ENCODE measurements around the gene APLNR.

DNA sequence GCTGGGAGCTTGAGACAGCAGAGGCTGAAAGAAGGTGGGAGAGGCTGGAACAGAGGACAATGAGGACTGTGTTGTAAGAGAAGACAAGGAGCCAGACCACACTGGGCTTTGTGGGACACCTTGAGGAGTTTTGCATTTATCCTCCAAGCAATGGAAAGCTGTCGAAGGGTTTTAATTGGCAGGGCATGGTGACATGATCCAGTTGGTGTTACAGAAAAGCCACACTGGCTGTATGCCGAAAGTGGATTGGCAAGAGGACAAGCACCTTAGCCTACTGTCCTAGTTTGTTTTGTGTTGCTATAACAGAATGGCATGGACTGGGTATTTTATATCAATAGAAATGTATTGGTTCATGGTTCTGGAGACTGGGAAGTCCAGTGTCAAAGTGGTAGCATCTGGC is 14.0 kb upstream of the APLNR start:
- no peak for TF ChIP-seq EZH2 (IDR thresholded peaks at IDR 0.05; ENCODE audit: borderline replicate concordance, low read depth, low read length, severe bottlenecking)
- TF ChIP-seq, protein P1, sequence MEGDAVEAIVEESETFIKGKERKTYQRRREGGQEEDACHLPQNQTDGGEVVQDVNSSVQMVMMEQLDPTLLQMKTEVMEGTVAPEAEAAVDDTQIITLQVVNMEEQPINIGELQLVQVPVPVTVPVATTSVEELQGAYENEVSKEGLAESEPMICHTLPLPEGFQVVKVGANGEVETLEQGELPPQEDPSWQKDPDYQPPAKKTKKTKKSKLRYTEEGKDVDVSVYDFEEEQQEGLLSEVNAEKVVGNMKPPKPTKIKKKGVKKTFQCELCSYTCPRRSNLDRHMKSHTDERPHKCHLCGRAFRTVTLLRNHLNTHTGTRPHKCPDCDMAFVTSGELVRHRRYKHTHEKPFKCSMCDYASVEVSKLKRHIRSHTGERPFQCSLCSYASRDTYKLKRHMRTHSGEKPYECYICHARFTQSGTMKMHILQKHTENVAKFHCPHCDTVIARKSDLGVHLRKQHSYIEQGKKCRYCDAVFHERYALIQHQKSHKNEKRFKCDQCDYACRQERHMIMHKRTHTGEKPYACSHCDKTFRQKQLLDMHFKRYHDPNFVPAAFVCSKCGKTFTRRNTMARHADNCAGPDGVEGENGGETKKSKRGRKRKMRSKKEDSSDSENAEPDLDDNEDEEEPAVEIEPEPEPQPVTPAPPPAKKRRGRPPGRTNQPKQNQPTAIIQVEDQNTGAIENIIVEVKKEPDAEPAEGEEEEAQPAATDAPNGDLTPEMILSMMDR (IDR thresholded peaks at IDR 0.05; ENCODE audit: borderline replicate concordance, extremely low read depth, low read length, poor library complexity, severe bottlenecking): no peak
